ENCODE data around the gene SMIM44. TPM values are rescaled to one million over a fixed set of nuclear protein-coding genes. Genes with fewer than 3 reads are reported as not detected.

The SMIM44 gene
- total and polyA plus RNA-seq, 2 donors from 2014 or later = not detected

GRCh38 chr19:3469638-3470499 is 13.4 kb downstream of the SMIM44 start:
- Histone ChIP-seq H3K36me3 (ENCODE audit: control insufficient read depth in 2 of 3, insufficient read depth in 3 of 3, low read length in 3 of 3) (peaks cover 0 to 6% (median 3%) of the 10 kb centered on the region in 3 donors), H3K4me3 (ENCODE audit: low read length in 3 of 3) (no peak overlapping the region), H3K9ac (ENCODE audit: low read length in 3 of 3) (no peak overlapping the region), H3K4me1 (ENCODE audit: control insufficient read depth in 2 of 3, insufficient read depth in 2 of 3, low read depth in 1 of 3, low read length in 3 of 3) (peaks cover 0 to 12% (median 5%) of the 10 kb centered on the region in 3 donors), H3K9me3 (ENCODE audit: control insufficient read depth in 2 of 3, insufficient read depth in 1 of 3, low read length in 3 of 3) (no peaks in the 10 kb centered on the region), H3K27me3 (ENCODE audit: control insufficient read depth, insufficient read depth, low read length) (no peaks in the 10 kb centered on the region), H3K27ac (ENCODE audit: low read depth in 2 of 2, low read length in 2 of 2) (no peak overlapping the region)
- no peak for TF ChIP-seq CTCF (IDR thresholded peaks at IDR 0.05; ENCODE audit: borderline replicate concordance, extremely low read depth, insufficient read depth)
- no peak for FAIRE-seq
- intact Hi-C loops (cut with DNase I) = loop anchor here (10.0 kb wide), 1 partner anchor 145 kb away; no protein-coding TSS in a partner anchor
- no peak for DNase-seq

- TF ChIP-seq CTCF (IDR thresholded peaks at IDR 0.05; ENCODE audit: borderline replicate concordance, extremely low read depth, insufficient read depth) = no peak
- intact Hi-C loops (cut with DNase I) = no loop called here
- no peak overlapping the region for H3K27ac ChIP-seq (ENCODE audit: low read depth in 2 of 2, low read length in 2 of 2)
Observed at GRCh38 chr19:3468211-3468610, 15.0 kb downstream of the SMIM44 start.

GRCh38 chr19:3467437-3468198 is 15.6 kb downstream of the SMIM44 start:
- H3K9ac ChIP-seq (ENCODE audit: low read length in 3 of 3) = no peak overlapping the region
- no peak overlapping the region for H3K4me3 ChIP-seq (ENCODE audit: low read length in 3 of 3)
- TF ChIP-seq CTCF (IDR thresholded peaks at IDR 0.05; ENCODE audit: borderline replicate concordance, extremely low read depth, insufficient read depth) = no peak
- H3K36me3 ChIP-seq (ENCODE audit: control insufficient read depth in 2 of 3, insufficient read depth in 3 of 3, low read length in 3 of 3) = peaks cover 0 to under 1% (median 0%) of the 10 kb centered on the region in 3 donors
- peaks cover 0 to 6% (median 0%) of the 10 kb centered on the region in 3 donors for H3K4me1 ChIP-seq (ENCODE audit: control insufficient read depth in 2 of 3, insufficient read depth in 2 of 3, low read depth in 1 of 3, low read length in 3 of 3)
- FAIRE-seq = no peak
- no peaks in the 10 kb centered on the region for H3K27me3 ChIP-seq (ENCODE audit: control insufficient read depth, insufficient read depth, low read length)
- intact Hi-C loops (cut with DNase I) = no loop called here
- DNase-seq = no peak
- no peaks in the 10 kb centered on the region for H3K9me3 ChIP-seq (ENCODE audit: control insufficient read depth in 2 of 3, insufficient read depth in 1 of 3, low read length in 3 of 3)
- H3K27ac ChIP-seq (ENCODE audit: low read depth in 2 of 2, low read length in 2 of 2) = no peak overlapping the region

More at GRCh38 chr19:3468211-3468610, 15.0 kb downstream of the SMIM44 start:
- H3K9me3 ChIP-seq (ENCODE audit: control insufficient read depth in 2 of 3, insufficient read depth in 1 of 3, low read length in 3 of 3) = no peaks in the 10 kb centered on the region
- no peak for DNase-seq
- H3K36me3 ChIP-seq (ENCODE audit: control insufficient read depth in 2 of 3, insufficient read depth in 3 of 3, low read length in 3 of 3) = no peaks in the 10 kb centered on the region
- FAIRE-seq = no peak
- peaks cover 0 to 7% (median 0%) of the 10 kb centered on the region in 3 donors for H3K4me1 ChIP-seq (ENCODE audit: control insufficient read depth in 2 of 3, insufficient read depth in 2 of 3, low read depth in 1 of 3, low read length in 3 of 3)
- no peaks in the 10 kb centered on the region for H3K27me3 ChIP-seq (ENCODE audit: control insufficient read depth, insufficient read depth, low read length)
- no peak overlapping the region for H3K4me3 ChIP-seq (ENCODE audit: low read length in 3 of 3)
- H3K9ac ChIP-seq (ENCODE audit: low read length in 3 of 3) = no peak overlapping the region

All from kidney (tissue), 14 donors.